IPS DF 4.7 (cell line): ENCODE measurements around the gene PSMD13.
"Not testable (repeated sequence)": the region's sequence is repeated elsewhere in the genome, so short reads cannot be mapped to it uniquely, and the experiment has no call there.

Source experiments
- DNase-seq: peaks from one replicate; pipeline ENCODE4 v3.0.0-alpha.2; 2013; ENCODE audit warnings: low spot score; ENCODE audit errors: extremely low read depth

PSMD13 gene

DNA sequence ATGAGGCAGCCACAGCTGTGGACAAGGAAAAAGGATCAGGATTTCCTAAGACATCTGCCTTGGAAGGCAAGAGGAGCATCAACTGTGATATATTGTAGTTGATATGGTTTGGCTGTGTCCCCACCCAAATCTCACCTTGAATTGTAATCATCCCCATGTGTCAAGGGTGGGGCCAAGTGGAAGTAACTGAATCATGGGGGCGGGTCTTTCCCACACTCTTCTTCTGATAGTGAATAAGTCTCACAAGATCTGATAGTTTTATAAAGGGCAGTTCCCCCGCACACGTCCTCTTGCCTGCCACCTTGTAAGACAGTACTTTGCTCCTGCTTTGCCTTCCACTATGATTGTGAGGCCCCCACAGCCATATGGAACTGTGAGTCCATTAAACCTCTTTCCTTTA is 19.1 kb upstream of the PSMD13 start:
- DNase-seq, result no peak

GRCh38 chr11:218815-219593 is 17.8 kb upstream of the PSMD13 start:
- no peak for DNase-seq

DNA sequence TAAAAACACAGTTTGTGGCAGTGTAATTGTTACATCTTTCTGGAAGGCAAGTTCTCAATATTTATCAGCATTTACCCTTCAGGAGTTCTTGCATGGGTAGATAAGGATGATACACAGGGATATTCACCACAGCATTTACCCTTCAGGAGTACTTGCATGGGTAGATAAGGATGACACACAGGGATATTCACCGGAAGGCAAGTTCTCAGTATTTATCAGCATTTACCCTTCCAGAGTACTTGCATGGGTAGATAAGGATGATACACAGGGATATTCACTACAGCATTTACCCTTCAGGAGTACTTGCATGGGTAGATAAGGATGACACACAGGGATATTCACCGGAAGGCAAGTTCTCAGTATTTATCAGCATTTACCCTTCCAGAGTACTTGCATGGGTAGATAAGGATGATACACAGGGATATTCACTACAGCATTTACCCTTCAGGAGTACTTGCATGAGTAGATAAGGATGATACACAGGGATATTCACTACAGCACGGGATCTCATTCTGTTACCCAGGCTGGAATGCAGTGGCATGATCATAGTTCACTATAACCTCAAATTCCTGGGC is 16.0 kb upstream of the PSMD13 start:
- not testable (repeated sequence) for DNase-seq

GRCh38 chr11:221539-221938 is 15.2 kb upstream of the PSMD13 start:
- DNase-seq, result no peak

- no peak for DNase-seq
These were observed 14.6 kb upstream of the PSMD13 start for GRCh38 chr11:221998-222789.

DNA sequence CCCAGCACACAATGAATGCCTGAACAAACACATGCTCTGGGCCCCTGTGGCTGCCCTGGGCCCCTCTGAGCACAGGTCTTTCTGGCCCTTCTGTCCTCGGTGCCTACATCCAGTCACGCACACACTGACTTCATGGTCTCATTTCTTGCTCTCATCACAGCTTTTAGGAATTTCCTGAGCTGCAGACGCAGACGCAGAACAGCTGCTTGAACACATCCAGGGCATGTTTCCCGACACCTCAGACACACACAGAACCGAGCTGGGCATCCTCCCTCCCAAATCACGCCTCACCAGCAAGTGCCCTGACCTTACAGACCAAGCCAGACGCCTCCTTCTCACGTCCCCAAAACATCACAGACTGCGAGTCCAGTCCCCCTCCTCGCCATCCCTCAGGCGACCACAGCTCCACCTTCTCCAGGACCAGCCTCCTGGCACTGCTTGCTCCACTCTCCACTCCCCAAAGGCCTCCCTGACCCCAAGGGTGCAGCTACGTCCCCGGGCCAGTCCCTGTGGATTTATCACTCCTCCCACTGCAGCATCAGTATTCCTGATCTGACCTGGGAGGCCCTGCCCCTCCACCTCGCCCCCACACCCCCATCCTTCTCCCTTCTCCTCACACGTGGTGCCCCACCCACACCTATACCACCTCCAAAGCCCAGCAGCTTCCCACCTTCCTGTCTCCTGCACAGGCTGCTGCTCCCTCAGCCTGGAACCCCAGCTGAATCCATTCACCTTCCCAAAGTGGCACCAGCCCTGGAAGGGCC is 13.6 kb upstream of the PSMD13 start:
- DNase-seq, result no peak

GRCh38 chr11:223884-224283 is 12.9 kb upstream of the PSMD13 start:
- DNase-seq, result no peak

DNA sequence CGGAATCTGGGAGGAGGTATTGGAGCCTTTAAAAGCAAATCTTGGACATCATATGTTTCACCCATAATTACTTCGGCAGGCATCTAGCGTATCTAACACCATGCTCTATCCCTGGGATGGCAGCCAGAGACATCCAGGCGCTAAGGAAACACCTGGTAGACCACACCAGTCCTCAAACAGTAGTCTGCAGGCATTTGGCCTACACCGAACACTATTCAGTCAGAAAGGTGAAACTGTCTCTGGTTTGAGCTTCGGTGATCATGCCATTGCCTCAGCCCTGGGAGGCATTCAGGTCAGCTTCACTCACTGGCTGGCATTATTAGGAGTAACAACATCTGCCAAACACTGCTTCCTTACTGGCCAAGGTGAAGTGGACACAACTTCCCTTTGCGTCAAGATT is 12.4 kb upstream of the PSMD13 start:
- DNase-seq, result no peak

DNA sequence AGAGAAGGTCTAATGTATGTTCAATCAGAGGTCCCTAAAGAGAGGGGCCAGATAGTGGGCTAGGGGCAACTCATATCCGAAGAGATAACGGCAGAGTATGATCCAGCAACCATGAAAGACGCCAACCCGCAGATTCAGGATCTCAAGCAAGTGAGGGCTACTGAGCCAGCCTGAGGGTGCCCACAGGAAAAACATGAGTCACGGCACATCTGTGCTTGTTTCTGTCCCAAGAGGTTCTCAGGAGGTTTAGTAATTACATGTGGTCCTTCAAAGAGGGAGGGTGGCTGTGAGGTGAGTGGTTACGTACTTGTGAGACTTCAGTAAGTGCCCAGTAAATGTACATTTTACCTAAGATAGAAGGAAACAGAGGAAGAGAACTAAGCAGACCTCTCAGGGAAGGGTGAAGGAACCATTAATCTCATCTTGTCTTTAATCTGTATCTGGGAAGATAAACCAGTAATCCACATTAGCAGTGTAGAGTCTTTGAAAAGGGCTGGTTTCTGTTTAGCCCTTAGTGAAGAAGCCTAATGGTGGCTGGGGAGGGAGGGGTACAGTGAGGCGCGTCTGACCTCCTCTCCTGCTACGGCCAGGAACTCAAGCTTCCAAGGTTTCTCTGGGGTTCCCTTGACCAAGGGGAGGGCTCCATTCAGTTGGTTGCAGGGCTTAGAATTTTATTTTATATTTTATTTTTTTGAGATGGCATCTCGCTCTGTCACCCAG is 10.9 kb upstream of the PSMD13 start:
- no peak for DNase-seq

GRCh38 chr11:227824-228379 is 8.9 kb upstream of the PSMD13 start:
- DNase-seq, result no peak

DNA sequence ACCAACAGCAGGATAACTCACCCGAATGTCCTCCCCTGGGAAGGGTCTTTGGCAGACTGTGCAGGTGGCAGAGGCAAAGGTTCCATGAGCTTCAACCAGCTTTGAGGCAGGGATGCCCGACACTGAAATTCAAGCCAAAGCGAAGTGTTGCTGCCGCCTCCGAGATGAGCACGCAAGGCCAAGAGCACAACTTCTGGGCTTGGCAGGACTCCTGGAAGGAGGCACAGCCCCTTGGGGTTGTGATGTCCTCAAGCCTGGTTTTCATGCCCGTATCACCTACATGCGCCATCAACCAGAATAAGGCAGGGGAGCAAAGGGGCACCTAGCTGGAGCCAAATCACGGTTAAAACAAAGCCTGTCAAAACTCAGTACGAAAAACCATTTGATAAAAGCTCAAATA is 6.3 kb upstream of the PSMD13 start:
- no peak for DNase-seq

DNA sequence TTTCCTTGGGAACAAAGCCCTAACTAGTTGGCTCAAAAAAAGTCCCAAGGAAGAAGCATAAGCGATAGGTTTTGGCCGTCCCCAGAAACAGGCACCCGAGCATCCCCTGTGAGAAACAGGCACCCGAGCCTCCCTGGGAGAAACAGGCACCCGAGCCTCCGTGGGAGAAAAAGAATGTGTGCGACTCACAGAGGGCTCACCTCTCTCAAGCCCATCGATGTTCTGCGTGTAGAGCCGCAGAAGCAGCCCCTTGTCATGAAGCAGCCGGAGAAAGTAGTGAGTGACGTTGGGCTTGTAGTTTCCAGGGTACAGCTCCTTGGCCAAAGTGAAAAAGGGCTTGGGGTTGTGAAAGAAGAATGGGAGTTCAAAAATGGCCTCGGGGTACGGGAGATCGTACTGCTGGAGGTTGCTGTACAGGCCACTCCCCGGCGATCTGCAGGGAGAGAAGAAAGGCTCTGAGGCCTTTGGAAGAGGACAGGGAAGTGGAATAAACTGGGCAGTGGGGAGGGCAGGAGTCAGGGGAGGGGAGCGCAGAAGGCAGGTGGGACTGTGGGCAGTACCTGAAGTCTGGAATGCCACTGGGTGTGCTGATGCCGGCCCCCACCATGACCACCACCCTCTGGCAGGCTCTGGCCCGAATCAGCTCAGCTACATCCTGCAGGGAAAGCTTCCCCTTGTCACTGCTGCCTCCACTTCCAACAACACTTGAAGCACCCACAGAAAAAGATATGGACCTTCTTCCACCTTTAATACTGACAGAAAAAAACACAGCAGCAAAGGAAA is 3.8 kb upstream of the PSMD13 start:
- no peak for DNase-seq

DNA sequence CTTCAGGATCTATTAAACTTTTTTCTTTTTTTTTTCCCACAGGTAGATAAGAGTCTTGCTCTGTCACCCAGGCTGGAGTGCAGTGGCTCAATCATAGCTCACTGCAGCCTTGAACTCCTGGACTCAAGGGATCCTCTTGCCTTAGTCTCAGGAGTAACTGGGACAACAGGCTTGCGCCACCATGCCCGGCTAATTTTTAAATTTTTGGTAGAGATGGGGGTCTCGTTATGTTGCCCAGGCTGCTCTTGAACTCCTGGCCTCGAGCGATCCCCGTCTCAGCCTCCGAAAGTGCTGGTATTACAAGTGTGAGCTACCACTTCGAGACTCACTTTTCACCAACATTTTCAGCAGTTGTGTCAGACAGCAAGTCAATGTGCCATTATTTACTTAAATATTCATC is 1.6 kb upstream of the PSMD13 start:
- no peak for DNase-seq

GRCh38 chr11:235609-235996 is 1.2 kb upstream of the PSMD13 start:
- DNase-seq, result no peak

- no peak for DNase-seq
These were observed 591 bp upstream of the PSMD13 start, which contains the start of gene SIRT3 for GRCh38 chr11:235997-236773. TSS of gene SIRT3 (minus strand) at chr11:236342. CDS start at chr11:236328, 14 bp downstream.

DNA sequence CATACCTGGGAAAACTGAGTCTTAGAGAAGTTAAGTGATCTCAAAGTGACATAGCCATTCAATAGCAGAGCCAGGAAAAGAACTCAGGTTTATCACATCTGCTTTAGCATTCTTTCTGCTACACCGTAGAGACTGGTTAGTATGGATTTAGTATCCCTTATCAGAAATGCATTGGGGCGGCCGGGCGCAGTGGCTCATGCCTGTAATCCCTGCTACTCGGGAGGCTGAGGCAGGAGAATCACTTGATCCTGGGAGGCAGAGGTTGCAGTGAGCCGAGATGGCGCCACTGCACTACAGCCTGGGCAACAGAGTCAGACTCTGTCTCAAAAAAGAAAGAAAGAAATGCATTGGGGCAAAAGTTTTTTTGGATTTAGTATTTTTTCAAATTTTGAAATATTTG is 1.6 kb downstream of the PSMD13 start:
- DNase-seq, result not testable (repeated sequence)

- DNase-seq, result no peak
These were observed 3.5 kb downstream of the PSMD13 start for GRCh38 chr11:240315-240714.

DNA sequence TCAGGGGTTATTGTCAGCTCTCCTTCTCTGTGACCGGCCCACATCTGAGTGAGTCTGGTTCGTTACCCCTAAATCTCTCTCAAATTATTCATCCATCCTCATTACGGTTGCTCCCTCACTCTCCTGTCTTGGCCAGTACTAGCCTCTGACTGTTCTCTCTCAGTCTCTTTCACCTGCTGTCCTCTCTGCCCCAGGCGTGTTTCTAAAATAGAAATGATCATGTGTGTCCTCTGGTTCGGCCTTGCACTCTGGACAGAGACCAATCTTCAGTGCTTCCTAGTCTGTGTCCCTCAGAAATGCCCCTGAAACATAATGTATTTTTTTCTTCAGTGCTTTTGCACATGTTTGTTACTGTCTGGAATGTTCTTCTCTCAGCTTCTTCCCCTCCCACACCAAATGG is 4.9 kb downstream of the PSMD13 start:
- no peak for DNase-seq

DNA sequence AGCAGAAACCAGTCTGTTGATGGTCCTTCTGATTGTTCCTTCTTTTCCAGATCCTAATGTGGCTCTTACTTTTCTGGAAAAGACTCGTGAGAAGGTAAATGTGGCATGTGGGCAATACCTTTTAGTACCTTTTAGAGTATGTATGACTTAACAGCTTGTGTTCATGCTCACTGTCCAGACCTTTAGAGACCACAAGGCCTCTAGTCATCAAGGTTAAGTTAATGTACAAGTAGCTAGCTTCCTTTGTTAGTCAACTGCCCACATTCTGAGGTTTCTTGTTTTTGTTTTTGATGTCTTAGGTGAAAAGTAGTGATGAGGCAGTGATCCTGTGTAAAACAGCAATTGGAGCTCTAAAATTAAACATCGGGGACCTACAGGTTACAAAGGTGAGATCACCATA is 7.6 kb downstream of the PSMD13 start:
- DNase-seq, result no peak
